Activated T-cell treated with anti-CD3 and anti-CD28 coated beads, Interleukin-2, amount 50 U/mL, for 72 hours (primary cell): ENCODE results near the gene PIGS. TPM values are rescaled to one million over a fixed set of nuclear protein-coding genes. Genes with fewer than 3 reads are reported as not detected.
"Not testable (repeated sequence)": the region's sequence is repeated elsewhere in the genome, so short reads cannot be mapped to it uniquely, and the experiment has no call there.

Experiments
- ATAC-seq, 2 donors: fragments of 150-1000 bp; cut with Tn5 transposase; replicated peaks in 1 of 2; 2 replicates each; pipeline ENCODE4 v1.10.0; 2021; ENCODE audit warnings: moderate library complexity in 2 of 2, mild to moderate bottlenecking in 1 of 2
- DNase-seq, 2 donors: peaks; one replicate each; pipeline ENCODE4 v3.0.0; 2021 to 2022; ENCODE audit warnings: mixed read lengths in 1 of 2
- H3K27ac Mint-ChIP-seq: one replicate; pipeline ENCODE4 v1.8.0; 2022; ENCODE audit warnings: mild to moderate bottlenecking, moderate library complexity, mixed read lengths
- H3K27me3 Mint-ChIP-seq: one replicate; pipeline ENCODE4 v1.8.0; 2022; ENCODE audit warnings: low read depth, mixed read lengths
- H3K36me3 Mint-ChIP-seq, 2 donors: one replicate each; pipeline ENCODE4 v1.8.0; 2022; ENCODE audit warnings: mixed read lengths in 2 of 2, mild to moderate bottlenecking in 1 of 2; ENCODE audit not compliant: insufficient read depth in 2 of 2
- H3K4me1 Mint-ChIP-seq: one replicate; pipeline ENCODE4 v1.8.0; 2022; ENCODE audit warnings: low read depth, mixed read lengths
- H3K4me3 Mint-ChIP-seq, 2 donors: one replicate each; pipeline ENCODE4 v1.8.0; 2022; ENCODE audit warnings: mild to moderate bottlenecking in 2 of 2, mixed read lengths in 2 of 2, moderate library complexity in 2 of 2
- H3K9me3 Mint-ChIP-seq, 2 donors: one replicate each; pipeline ENCODE4 v1.8.0; 2022; ENCODE audit warnings: mixed read lengths in 2 of 2
- total RNA-seq, 2 donors: library from RNA; stranded (reverse); gene quantifications; one replicate each; pipeline ENCODE4 v1.2.3, GENCODE V29; 2022

PIGS gene
- total RNA-seq, 2 donors from 2014 or later, result 46.3 to 53.5 TPM

DNA sequence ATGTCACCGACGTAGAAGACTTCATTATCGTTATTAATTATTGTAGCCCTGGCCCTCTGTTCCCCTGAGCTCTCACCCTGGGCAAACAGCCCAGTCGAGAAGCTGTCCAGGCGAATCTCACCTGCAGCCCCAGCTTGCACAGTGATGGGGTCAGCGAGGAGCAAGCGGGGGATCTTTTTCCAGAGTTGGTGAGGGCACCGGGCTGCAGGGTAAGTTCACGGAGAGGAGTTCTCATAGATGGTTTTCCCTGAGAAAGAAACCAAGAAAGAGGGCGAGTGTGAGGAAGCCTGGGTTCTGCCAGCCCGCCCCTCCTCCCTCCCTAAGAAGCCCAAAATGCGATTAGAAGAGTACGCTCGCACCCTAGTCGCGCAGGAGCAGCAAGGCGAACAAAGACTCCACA, 27.1 kb upstream of the PIGS start:
- Mint-ChIP-seq H3K9me3 (no peaks in the 10 kb centered on the region), H3K4me3 (peak overlapping the region; percentile 89 to 93), H3K36me3 (peaks cover 3 to 13% of the 10 kb centered on the region in 2 donors), H3K4me1 (peaks cover 24% of the 10 kb centered on the region), H3K27me3 (no peaks in the 10 kb centered on the region), H3K27ac (peak overlapping the region; percentile 85)
- no peak for DNase-seq
- ATAC-seq, result peak in 1 of 2 donors; percentile 1

GRCh38 chr17:28597606-28598383, 26.5 kb upstream of the PIGS start:
- peaks cover 3 to 19% of the 10 kb centered on the region in 2 donors for H3K36me3 Mint-ChIP-seq
- peak overlapping the region; percentile 89 to 93 for H3K4me3 Mint-ChIP-seq
- peak overlapping the region; percentile 85 for H3K27ac Mint-ChIP-seq
- no peaks in the 10 kb centered on the region for H3K9me3 Mint-ChIP-seq
- DNase-seq, result no peak
- H3K4me1 Mint-ChIP-seq, result peaks cover 24% of the 10 kb centered on the region
- no peaks in the 10 kb centered on the region for H3K27me3 Mint-ChIP-seq
- no peak for ATAC-seq

- no peaks in the 10 kb centered on the region for H3K27me3 Mint-ChIP-seq
- peaks cover 3 to 32% of the 10 kb centered on the region in 2 donors for H3K36me3 Mint-ChIP-seq
- H3K27ac Mint-ChIP-seq, result no peak overlapping the region
- H3K9me3 Mint-ChIP-seq, result no peaks in the 10 kb centered on the region
- no peak overlapping the region for H3K4me3 Mint-ChIP-seq
- DNase-seq (no peak), ATAC-seq (no peak)
- H3K4me1 Mint-ChIP-seq, result peaks cover 7% of the 10 kb centered on the region
These were observed 20.9 kb upstream of the PIGS start for GRCh38 chr17:28592260-28592659.

DNA sequence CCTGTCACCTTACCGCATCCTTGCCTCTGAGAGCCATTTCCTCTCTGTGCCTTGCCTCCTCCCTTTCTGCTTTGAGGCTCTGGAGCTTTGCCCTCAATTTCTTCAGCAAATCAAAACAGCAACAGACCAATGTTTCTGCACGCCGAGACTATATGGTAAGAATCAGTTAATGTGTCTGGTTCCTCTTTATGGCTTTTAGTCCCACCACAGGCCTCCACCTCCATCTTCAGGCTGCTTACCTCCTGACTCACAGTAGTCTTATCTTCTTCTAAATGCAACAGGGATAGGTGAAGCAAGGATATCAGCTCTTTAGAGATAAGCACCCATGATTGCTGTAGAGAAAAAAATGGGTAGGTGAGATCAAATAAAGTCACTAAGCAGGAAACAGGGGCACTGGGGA, 14.5 kb upstream of the PIGS start:
- Mint-ChIP-seq H3K36me3 (peaks cover 5 to 28% of the 10 kb centered on the region in 2 donors), H3K27ac (no peak overlapping the region), H3K9me3 (no peaks in the 10 kb centered on the region), H3K4me1 (peaks cover 1% of the 10 kb centered on the region), H3K4me3 (no peak overlapping the region), H3K27me3 (no peaks in the 10 kb centered on the region)
- no peak for ATAC-seq
- DNase-seq, result no peak

- Mint-ChIP-seq H3K36me3 (peaks cover 6 to 38% of the 10 kb centered on the region in 2 donors), H3K27ac (no peak overlapping the region), H3K4me1 (peaks cover 15% of the 10 kb centered on the region), H3K4me3 (no peak overlapping the region), H3K27me3 (no peaks in the 10 kb centered on the region), H3K9me3 (no peaks in the 10 kb centered on the region)
- ATAC-seq (no peak), DNase-seq (no peak)
These were observed 13.1 kb upstream of the PIGS start for GRCh38 chr17:28584434-28584833.

GRCh38 chr17:28582513-28582912, 11.2 kb upstream of the PIGS start:
- Mint-ChIP-seq H3K4me3 (no peak overlapping the region), H3K36me3 (peaks cover 10 to 35% of the 10 kb centered on the region in 2 donors), H3K4me1 (peaks cover 28% of the 10 kb centered on the region), H3K9me3 (no peaks in the 10 kb centered on the region), H3K27ac (no peak overlapping the region), H3K27me3 (no peaks in the 10 kb centered on the region)
- DNase-seq (no peak), ATAC-seq (no peak)

DNA sequence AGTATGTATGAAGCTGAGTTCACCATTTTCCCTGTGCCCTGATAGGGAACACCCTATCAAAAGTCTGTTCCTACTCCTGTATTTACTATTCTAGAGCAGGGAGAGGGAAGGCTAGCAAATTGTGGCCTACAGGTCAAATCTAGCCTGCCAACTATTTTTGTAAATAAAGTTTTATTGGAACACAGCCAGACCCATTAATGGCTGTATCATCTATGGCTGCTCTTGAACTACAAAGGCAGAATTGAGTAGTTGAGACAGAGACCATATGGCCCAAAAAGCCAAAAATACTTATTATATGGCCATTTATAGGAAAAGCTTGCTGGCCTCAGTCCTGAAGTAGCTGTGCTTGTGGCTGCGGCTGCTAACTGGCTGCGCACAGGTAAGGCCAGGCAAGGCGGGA, 9.6 kb upstream of the PIGS start:
- peaks cover 11 to 39% of the 10 kb centered on the region in 2 donors for H3K36me3 Mint-ChIP-seq
- no peak overlapping the region for H3K4me3 Mint-ChIP-seq
- no peak overlapping the region for H3K27ac Mint-ChIP-seq
- H3K4me1 Mint-ChIP-seq, result peaks cover 41% of the 10 kb centered on the region
- DNase-seq, result no peak
- H3K9me3 Mint-ChIP-seq, result no peaks in the 10 kb centered on the region
- H3K27me3 Mint-ChIP-seq, result no peaks in the 10 kb centered on the region
- ATAC-seq, result no peak

DNA sequence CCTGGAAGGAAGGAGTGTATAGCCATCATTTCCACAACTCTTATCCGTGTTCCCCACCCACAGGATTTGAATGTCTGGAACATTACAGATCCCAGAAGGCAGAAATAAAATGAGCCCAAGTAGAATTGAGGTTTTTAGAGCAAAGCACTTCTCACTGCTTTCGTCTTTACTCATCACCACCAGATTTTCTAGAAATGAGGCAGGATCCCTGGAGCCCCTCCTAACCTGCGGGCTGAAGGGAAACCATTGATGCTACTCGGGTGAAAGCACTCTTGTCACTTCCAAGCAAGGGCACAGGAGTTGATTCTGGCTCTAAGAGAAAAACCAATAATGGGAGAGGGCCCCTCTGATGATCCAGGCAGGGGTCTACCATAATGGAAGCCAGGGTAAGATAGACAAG, 8.2 kb upstream of the PIGS start:
- Mint-ChIP-seq H3K36me3 (peaks cover 9 to 36% of the 10 kb centered on the region in 2 donors), H3K27me3 (no peaks in the 10 kb centered on the region), H3K4me1 (peaks cover 43% of the 10 kb centered on the region), H3K9me3 (no peaks in the 10 kb centered on the region), H3K27ac (peak overlapping the region; percentile 30), H3K4me3 (peak overlapping the region; percentile 40 to 69)
- ATAC-seq (peak; percentile 53 to 65), DNase-seq (peak; percentile 63 to 74)

GRCh38 chr17:28578246-28579195, 7.2 kb upstream of the PIGS start:
- H3K27me3 Mint-ChIP-seq, result no peaks in the 10 kb centered on the region
- H3K4me1 Mint-ChIP-seq, result peaks cover 43% of the 10 kb centered on the region
- DNase-seq, result no peak
- no peaks in the 10 kb centered on the region for H3K9me3 Mint-ChIP-seq
- peaks cover 7 to 33% of the 10 kb centered on the region in 2 donors for H3K36me3 Mint-ChIP-seq
- H3K4me3 Mint-ChIP-seq, result peak overlapping the region; percentile 38 to 69
- ATAC-seq, result no peak
- peak overlapping the region; percentile 30 for H3K27ac Mint-ChIP-seq

- peaks cover 50% of the 10 kb centered on the region for H3K4me1 Mint-ChIP-seq
- DNase-seq (no peak), ATAC-seq (no peak)
- peaks cover 7 to 33% of the 10 kb centered on the region in 2 donors for H3K36me3 Mint-ChIP-seq
- no peak overlapping the region for H3K4me3 Mint-ChIP-seq
- H3K27ac Mint-ChIP-seq, result no peak overlapping the region
- H3K9me3 Mint-ChIP-seq, result no peaks in the 10 kb centered on the region
- H3K27me3 Mint-ChIP-seq, result no peaks in the 10 kb centered on the region
These were observed 6.1 kb upstream of the PIGS start for GRCh38 chr17:28577466-28577824.

GRCh38 chr17:28576758-28577465, 5.6 kb upstream of the PIGS start, which contains the start of gene ALDOC:
ALDOC (minus strand) TSS chr17:28576895; CDS start chr17:28575532, 1,363 bp downstream.
- Mint-ChIP-seq H3K4me1 (peaks cover 55% of the 10 kb centered on the region), H3K36me3 (peaks cover 7 to 33% of the 10 kb centered on the region in 2 donors), H3K4me3 (peak within 1 kb of the TSS; percentile 84 to 93)

DNA sequence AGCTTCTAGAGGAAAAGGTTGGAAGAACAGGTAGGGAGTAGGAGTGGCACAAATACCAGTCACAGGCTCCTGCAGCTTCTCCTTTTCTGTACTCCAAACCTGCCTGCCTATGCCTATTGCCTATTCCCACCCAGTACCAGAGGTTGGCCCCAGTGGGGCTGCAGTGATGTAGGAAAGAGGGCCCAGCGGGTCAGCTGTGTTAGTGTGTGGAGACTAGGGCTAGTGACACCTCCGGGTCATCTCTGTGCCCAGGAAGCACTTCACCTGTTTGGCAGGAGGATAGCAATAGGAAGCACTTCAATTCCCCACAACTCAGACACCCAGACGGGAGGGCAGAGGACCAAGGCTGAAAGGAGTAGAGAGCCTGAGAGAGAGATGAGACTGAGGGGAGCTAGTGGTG, 4.7 kb upstream of the PIGS start:
- H3K27me3 Mint-ChIP-seq, H3K9me3 Mint-ChIP-seq, ATAC-seq, DNase-seq: not testable (repeated sequence)
- Mint-ChIP-seq H3K36me3 (peaks cover 7 to 33% of the 10 kb centered on the region in 2 donors), H3K4me1 (peaks cover 59% of the 10 kb centered on the region), H3K27ac (peak overlapping the region; percentile 23), H3K4me3 (peak overlapping the region; percentile 84 to 93)

More at GRCh38 chr17:28576758-28577465, 5.6 kb upstream of the PIGS start, which contains the start of gene ALDOC:
- peak; percentile 99 for DNase-seq
- Mint-ChIP-seq H3K27me3 (no peaks in the 10 kb centered on the region), H3K27ac (peak within 1 kb of the TSS; percentile 27), H3K9me3 (no peaks in the 10 kb centered on the region)
- peak; percentile 89 to 93 for ATAC-seq
